Hypothalamus (tissue), 51 donors: ENCODE measurements around the gene TSC22D1.

Source experiments
- DNase-seq, 51 donors: peaks; one replicate each; lab custom pipeline; 2025; lab: John Stamatoyannopoulos, UW

Gene TSC22D1

DNA sequence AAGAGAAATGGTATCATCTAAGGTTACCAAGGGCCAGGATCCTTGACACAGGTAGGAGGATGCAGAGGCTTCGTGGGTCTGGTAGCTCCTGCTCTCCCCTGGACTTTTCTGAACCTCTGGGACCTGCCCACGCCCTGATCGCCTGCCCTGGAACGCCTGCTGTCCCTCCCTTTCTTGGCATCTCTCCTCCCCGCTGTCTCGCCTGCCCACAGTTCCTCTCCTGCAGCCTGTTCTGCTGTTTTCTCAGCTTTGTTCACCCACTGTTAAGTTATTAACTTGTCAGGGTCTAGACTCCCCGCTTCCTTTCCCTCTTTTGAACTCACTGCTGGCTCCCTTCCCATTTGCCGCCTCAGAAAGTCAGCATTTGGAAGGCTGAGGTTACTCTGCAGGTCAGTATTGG is 182.7 kb downstream of the TSC22D1 start:
- DNase-seq, result no peak

DNA sequence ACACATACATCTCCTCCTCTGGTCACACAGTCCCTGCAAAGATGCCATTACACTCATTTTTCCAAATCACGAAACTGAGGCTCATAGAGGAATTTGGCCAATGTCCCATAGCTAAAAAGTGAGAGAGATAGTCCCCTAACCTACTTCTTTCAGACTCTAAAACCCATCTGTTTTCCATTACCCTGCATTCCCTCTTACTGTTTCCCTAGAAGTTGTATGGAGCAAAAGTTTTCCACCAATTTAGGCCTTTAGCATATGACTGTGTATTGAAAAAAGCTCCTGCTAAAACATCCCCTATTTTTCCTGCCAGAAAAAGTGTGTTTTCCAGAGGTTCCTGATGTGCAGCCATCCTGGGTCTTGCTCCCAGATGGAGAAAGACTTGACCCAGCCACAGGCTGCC is 186.3 kb downstream of the TSC22D1 start:
- DNase-seq, result no peak

DNA sequence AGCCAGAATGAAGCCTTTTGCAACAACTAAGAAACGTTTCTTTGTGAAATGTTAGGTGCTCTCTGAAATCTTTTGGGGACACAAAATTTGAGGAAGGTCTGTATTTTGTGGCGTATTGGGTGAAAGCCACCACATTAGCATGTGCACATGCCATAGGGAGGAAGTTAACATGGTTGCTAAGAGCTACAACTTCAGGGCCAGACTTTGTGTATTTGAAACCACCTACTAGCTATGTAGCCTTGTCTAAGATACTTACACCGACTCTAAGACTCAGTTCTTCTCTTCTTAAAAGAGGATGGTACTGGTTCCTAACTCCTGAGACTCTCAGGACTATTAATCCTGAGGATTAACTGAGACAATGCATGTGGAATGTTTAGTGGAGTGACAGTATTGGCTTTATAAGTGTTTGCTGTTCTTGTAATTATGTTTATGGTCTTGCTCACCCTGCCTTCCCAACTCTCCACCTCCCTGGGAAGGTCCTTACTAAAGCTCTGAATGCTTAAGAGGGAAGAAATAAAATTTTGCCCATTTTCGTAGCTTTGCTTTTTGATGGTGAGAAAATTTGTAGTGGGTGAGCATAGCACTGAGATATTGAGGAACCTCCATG is 187.0 kb downstream of the TSC22D1 start:
- no peak for DNase-seq

DNA sequence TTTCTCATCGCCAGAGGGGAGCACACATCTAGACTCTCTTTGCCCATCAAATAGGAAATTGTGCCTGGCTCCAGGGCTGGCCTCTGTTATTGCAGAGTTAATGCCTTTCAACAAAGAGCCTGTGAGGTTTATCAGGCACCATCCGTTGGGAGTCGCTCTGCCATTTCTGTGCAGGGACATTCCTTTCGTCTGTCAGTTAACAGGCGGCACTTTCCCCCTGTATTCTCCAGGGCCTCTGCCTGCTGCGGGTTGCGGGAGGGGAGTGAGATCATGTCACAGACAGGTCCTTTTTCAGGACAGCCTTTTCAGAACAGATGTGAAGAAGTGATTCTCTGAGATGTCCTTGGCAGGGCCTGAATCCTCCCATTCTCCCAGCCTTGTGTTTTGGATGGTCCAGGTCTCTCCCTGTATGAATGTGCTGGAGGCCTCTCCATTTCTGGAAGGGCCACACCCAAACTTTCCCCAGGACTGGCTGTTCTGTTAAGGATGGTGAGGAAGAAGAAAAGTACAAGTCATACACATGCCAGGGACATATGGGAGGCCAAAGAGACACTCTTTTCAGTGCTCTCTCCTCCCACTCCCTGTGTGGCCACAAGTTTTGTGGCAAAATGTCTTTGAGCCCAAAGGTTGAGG is 187.6 kb downstream of the TSC22D1 start:
- no peak for DNase-seq

DNA sequence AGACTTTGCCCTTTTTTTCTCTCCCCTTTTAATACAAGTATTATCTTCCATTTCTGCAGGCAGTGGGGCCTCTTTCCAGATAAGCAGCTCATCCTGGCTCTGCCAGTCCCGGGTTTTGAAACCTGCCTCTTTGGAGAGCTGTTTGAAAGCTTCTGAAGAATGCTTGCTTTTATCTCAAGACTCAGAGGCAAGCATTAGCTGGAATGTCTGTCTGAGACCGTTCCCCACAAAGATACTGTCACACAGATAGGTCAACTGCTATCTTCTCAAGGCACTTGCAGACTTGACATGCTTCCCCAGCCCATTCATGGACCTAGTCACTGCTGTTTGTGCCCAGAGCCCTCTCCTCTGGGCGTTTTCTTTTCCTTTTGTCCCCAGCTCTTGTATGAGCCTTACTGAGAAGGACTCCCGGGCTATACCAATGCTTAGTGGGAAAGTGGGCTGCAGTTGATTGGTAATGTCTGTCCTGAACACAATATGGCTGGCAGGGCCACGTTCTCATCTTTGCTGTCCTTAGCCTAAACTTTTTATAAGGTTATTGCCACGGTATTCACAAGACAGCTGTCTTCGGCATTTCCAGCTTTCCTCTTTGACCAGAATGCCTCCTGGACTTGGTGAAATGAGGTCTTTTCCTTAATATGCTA is 189.1 kb downstream of the TSC22D1 start:
- DNase-seq, result no peak

DNA sequence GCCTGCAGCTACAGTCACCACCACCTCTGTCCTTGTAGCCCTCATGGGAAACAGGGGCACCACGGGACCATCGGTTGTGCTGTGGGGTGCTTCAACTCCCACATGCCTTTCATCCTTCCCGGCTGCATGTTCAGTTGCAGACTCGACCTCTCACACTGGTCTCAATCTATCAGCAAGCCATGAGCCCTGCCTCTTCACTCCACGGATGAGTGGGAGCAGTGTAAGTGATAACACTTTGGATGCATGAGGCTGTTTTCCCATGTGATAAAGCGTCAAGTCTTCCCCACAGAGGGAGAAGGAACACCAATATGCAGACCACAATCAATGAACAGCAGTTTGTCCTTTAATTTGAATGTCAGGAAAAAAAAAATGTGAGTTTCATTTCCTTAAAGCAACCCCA is 190.3 kb downstream of the TSC22D1 start:
- DNase-seq, result no peak

DNA sequence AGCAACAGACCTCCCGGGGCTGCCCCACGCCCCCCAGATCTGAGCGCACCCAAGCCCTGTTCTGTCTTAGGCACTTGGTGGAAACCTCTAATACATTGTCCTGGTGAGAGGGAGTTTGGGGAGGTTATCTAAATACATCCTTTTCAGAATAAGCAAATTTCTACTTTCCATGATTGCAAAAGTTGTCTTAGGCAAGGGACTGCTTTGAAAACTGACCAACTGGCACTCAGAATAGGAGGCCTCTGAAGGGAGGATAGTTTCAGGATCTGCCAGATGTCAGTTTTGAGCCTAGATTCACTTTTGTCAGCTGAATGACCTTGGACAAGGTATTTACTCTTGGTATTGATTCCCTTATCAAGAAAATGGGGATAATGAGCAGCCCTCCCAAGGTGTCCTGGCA is 190.7 kb downstream of the TSC22D1 start:
- DNase-seq, result no peak

DNA sequence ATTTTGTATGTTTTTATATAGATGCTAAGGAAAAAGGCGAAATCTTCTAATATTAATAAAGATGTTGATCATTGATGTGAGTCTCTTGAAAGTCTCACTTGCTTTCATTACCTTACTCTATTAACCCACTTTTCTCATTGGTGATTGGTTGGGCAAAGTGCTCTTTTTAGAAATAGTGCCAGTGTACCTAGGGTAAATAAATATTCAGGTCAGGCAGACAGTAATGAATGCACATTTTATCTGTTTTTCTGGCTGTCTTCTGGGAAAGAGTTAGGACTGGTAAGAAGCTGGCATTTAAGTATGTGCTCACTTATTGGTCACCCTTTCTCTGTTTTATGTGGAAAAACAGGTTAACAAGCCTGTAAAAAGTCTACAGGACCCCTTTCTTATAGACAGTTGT is 191.4 kb downstream of the TSC22D1 start:
- DNase-seq, result no peak

DNA sequence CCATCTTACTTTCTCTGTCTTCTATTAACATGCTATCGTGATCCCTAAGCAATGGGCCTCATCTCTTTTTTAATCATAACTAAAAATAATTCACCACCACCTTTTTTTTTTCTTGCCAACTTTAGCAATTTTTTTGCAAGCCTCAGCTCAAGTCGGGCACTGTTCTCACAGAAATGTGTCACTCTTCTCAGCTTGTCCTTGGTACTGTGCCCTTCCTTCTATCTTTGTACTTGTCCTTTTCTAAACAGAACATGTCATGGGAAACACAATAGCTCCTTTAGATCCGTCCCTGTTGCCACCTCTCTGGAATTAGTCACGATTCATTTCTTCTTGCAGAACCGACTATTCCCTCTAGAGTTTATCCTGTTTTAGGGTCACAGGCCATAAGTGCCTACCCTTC is 192.2 kb downstream of the TSC22D1 start:
- DNase-seq, result peak in 1 of 51 donors; percentile 14

DNA sequence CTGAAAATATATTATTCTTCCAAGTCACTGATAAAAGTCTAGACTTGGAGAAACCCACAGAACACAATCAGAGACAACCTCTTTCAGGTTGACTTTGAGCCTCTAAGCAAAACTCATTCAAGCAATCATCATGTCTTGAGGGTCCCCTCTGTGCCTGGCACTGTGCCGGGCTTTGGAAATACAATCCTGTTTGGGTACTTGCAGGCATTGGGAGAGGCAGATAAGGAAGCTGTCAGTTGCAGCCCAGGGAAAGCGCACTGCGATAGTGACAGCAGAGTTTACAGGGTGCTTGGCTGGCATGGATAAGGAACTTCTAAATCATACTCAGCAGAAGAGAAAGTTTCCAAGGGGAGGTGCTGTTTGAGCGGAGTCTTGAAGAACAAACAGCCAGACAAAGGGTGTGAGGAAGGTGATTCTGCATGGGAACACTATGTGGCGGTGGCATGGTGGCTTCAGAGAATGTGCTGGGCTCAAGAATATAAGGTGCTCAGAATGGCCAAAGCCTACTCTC is 193.4 kb downstream of the TSC22D1 start:
- DNase-seq, result no peak
